ENCODE data around the gene GGT1. TPM values are rescaled to one million over a fixed set of nuclear protein-coding genes. Genes with fewer than 3 reads are reported as not detected.
"Not testable (repeated sequence)": the region's sequence is repeated elsewhere in the genome, so short reads cannot be mapped to it uniquely, and the experiment has no call there.

Gene GGT1
- total RNA-seq, 2 experiments from 2014 or later, result 5.1 to 5.8 TPM

DNA sequence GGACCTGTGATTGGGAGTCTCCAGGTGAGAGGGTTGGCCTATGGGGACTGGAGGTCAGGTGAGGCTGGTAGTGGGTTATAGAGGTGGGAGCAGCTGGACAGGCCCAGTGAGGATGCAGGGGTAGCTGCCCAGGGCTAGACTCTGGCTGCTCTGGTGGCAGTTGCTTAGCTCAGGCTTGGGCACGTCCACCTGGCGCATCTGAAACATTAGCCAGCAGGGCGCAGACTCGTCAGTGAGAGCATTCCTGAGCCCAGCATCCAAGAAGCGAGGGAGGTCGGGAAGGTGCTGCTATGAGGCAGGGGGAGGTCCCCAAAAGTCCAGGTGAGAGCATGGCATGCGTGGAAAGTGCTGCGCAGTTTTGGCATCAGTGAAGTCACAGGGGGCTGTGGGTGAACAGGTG is 3.5 kb upstream of the GGT1 start:
- ChIA-PET POLR2A (no interaction called here), CTCF (ENCODE audit: unreplicated experiment) (no interaction called here)
- TF ChIP-seq, protein P1, sequence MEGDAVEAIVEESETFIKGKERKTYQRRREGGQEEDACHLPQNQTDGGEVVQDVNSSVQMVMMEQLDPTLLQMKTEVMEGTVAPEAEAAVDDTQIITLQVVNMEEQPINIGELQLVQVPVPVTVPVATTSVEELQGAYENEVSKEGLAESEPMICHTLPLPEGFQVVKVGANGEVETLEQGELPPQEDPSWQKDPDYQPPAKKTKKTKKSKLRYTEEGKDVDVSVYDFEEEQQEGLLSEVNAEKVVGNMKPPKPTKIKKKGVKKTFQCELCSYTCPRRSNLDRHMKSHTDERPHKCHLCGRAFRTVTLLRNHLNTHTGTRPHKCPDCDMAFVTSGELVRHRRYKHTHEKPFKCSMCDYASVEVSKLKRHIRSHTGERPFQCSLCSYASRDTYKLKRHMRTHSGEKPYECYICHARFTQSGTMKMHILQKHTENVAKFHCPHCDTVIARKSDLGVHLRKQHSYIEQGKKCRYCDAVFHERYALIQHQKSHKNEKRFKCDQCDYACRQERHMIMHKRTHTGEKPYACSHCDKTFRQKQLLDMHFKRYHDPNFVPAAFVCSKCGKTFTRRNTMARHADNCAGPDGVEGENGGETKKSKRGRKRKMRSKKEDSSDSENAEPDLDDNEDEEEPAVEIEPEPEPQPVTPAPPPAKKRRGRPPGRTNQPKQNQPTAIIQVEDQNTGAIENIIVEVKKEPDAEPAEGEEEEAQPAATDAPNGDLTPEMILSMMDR (conservative IDR thresholded peaks at IDR 0.05; ENCODE audit: low read length), result no peak
- TF ChIP-seq EZH2phosphoT487 (IDR thresholded peaks at IDR 0.05; ENCODE audit: borderline replicate concordance, low read depth, low read length), result no peak
- Histone ChIP-seq H3K79me2 (ENCODE audit: insufficient read depth, low read depth, low read length) (no peaks in the 10 kb centered on the region), H3K36me3 (ENCODE audit: insufficient read depth, low read length) (no peaks in the 10 kb centered on the region), H3K9me3 (ENCODE audit: low read length) (no peaks in the 10 kb centered on the region), H3K27ac (ENCODE audit: low read depth, low read length, poor library complexity, severe bottlenecking) (no peak overlapping the region), H3K4me1 (ENCODE audit: insufficient read depth, low read length, poor library complexity, severe bottlenecking) (peaks cover 12% of the 10 kb centered on the region), H4K20me1 (ENCODE audit: insufficient read depth, low read length) (no peaks in the 10 kb centered on the region), H3K4me3 (ENCODE audit: low read depth, low read length, poor library complexity, severe bottlenecking) (no peak overlapping the region), H2AFZ (ENCODE audit: low read length) (no peak overlapping the region), H3K9me2 (ENCODE audit: insufficient read depth, low read length) (no peaks in the 10 kb centered on the region), H3K4me2 (ENCODE audit: low read length) (no peak overlapping the region)
- intact Hi-C loops (cut with micrococcal nuclease; ENCODE audit: unreplicated experiment), result no loop called here
- BruUV-seq (replicated peaks), result no TSS peak
- no peak for DNase-seq (ENCODE audit: low spot score)

DNA sequence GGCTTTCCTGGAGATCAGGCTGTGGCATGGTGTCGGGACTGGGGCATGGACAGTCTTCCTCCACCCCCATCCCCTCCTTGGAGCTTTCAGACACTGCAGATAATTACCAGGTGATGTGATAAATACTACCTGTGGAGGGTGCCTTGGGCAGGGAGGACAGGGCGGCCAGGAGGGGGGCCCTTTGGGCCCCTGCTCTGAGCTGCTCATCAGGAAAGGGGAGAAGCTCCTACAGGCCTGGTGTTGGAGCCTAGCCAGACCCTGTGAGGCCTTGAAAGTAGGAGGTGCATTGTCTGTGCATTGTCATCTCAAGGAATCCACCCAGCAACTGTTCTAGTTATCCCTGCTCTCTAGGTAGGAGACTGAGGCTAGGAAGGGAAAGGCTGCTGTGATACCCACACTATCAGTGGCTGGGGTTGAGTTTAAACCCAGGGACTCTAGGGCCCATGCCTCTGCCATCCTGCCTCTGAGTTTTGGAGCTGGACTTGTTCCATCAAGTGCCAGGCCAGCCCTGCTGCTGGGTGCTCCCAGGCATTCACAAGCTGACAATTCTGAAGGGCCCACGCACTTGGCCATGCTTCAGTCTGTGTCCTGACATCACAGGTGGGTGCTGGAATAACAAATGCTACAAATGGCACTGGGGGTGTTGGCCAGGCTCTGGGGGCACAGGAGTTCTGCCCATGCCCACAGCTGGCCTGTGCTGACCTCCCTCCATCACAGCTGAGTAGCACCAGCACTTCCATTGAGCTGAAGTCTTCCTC is 2.9 kb upstream of the GGT1 start:
- DNase-seq (ENCODE audit: low spot score); H3K9me2 ChIP-seq (ENCODE audit: insufficient read depth, low read length); CTCF ChIA-PET (ENCODE audit: unreplicated experiment); H3K36me3 ChIP-seq (ENCODE audit: insufficient read depth, low read length); POLR2A ChIA-PET; H3K27ac ChIP-seq (ENCODE audit: low read depth, low read length, poor library complexity, severe bottlenecking); H3K4me3 ChIP-seq (ENCODE audit: low read depth, low read length, poor library complexity, severe bottlenecking); H3K9me3 ChIP-seq (ENCODE audit: low read length); H4K20me1 ChIP-seq (ENCODE audit: insufficient read depth, low read length); H3K4me2 ChIP-seq (ENCODE audit: low read length); H2AFZ ChIP-seq (ENCODE audit: low read length); BruUV-seq (replicated peaks); intact Hi-C loops (cut with micrococcal nuclease; ENCODE audit: unreplicated experiment); H3K79me2 ChIP-seq (ENCODE audit: insufficient read depth, low read depth, low read length): not testable (repeated sequence)
- peaks cover 12% of the 10 kb centered on the region for H3K4me1 ChIP-seq (ENCODE audit: insufficient read depth, low read length, poor library complexity, severe bottlenecking)

GRCh38 chr22:24601217-24602104 is 1.5 kb upstream of the GGT1 start:
- no peaks in the 10 kb centered on the region for H3K9me3 ChIP-seq (ENCODE audit: low read length)
- TF ChIP-seq EZH2phosphoT487 (IDR thresholded peaks at IDR 0.05; ENCODE audit: borderline replicate concordance, low read depth, low read length), result no peak
- TF ChIP-seq, protein P1 (conservative IDR thresholded peaks at IDR 0.05; ENCODE audit: low read length), result no peak
- DNase-seq (ENCODE audit: low spot score), result peak; percentile 23
- ChIA-PET POLR2A (no interaction called here), CTCF (ENCODE audit: unreplicated experiment) (no interaction called here)
- H3K4me1 ChIP-seq (ENCODE audit: insufficient read depth, low read length, poor library complexity, severe bottlenecking), result peaks cover 12% of the 10 kb centered on the region
- no peaks in the 10 kb centered on the region for H3K9me2 ChIP-seq (ENCODE audit: insufficient read depth, low read length)
- H3K27ac ChIP-seq (ENCODE audit: low read depth, low read length, poor library complexity, severe bottlenecking), result no peak overlapping the region
- no peaks in the 10 kb centered on the region for H3K36me3 ChIP-seq (ENCODE audit: insufficient read depth, low read length)
- no peak overlapping the region for H2AFZ ChIP-seq (ENCODE audit: low read length)
- H3K79me2 ChIP-seq (ENCODE audit: insufficient read depth, low read depth, low read length), result no peaks in the 10 kb centered on the region
- no peak overlapping the region for H3K4me3 ChIP-seq (ENCODE audit: low read depth, low read length, poor library complexity, severe bottlenecking)
- intact Hi-C loops (cut with micrococcal nuclease; ENCODE audit: unreplicated experiment), result no loop called here
- no TSS peak for BruUV-seq (replicated peaks)
- no peaks in the 10 kb centered on the region for H4K20me1 ChIP-seq (ENCODE audit: insufficient read depth, low read length)
- H3K4me2 ChIP-seq (ENCODE audit: low read length), result no peak overlapping the region

- H3K79me2 ChIP-seq (ENCODE audit: insufficient read depth, low read depth, low read length); H3K27ac ChIP-seq (ENCODE audit: low read depth, low read length, poor library complexity, severe bottlenecking); H3K9me3 ChIP-seq (ENCODE audit: low read length); intact Hi-C loops (cut with micrococcal nuclease; ENCODE audit: unreplicated experiment); H2AFZ ChIP-seq (ENCODE audit: low read length); H3K4me2 ChIP-seq (ENCODE audit: low read length); H3K4me3 ChIP-seq (ENCODE audit: low read depth, low read length, poor library complexity, severe bottlenecking); DNase-seq (ENCODE audit: low spot score); CTCF ChIA-PET (ENCODE audit: unreplicated experiment); H3K9me2 ChIP-seq (ENCODE audit: insufficient read depth, low read length); H3K36me3 ChIP-seq (ENCODE audit: insufficient read depth, low read length); BruUV-seq (replicated peaks); H4K20me1 ChIP-seq (ENCODE audit: insufficient read depth, low read length): not testable (repeated sequence)
- POLR2A ChIA-PET, result interaction anchor here (0.7 kb wide), 1 partner anchor 251 kb away, joined by 3 read pairs; no protein-coding TSS in a partner anchor
- H3K4me1 ChIP-seq (ENCODE audit: insufficient read depth, low read length, poor library complexity, severe bottlenecking), result peaks cover 13% of the 10 kb centered on the region
These were observed 766 bp upstream of the GGT1 start for GRCh38 chr22:24602105-24602749.
